ENCODE measurements around the gene LCN2. TPM values are rescaled to one million over a fixed set of nuclear protein-coding genes. Genes with fewer than 3 reads are reported as not detected.

Gene LCN2
- total RNA-seq, 1 donor from 2014 or later = 233 TPM

GRCh38 chr9:128102196-128102595, 47.1 kb upstream of the LCN2 start:
- no peak for DNase-seq (ENCODE audit: low read depth)
- Histone ChIP-seq H3K27me3 (ENCODE audit: control insufficient read depth, insufficient read depth, low read length) (no peaks in the 10 kb centered on the region), H3K4me3 (ENCODE audit: low read depth, low read length) (no peak overlapping the region), H3K36me3 (ENCODE audit: control insufficient read depth, insufficient read depth, low read length) (peaks cover 11% of the 10 kb centered on the region)
- TF ChIP-seq CTCF (IDR thresholded peaks at IDR 0.05; ENCODE audit: insufficient read depth, low read length, poor library complexity, severe bottlenecking) = no peak

DNA sequence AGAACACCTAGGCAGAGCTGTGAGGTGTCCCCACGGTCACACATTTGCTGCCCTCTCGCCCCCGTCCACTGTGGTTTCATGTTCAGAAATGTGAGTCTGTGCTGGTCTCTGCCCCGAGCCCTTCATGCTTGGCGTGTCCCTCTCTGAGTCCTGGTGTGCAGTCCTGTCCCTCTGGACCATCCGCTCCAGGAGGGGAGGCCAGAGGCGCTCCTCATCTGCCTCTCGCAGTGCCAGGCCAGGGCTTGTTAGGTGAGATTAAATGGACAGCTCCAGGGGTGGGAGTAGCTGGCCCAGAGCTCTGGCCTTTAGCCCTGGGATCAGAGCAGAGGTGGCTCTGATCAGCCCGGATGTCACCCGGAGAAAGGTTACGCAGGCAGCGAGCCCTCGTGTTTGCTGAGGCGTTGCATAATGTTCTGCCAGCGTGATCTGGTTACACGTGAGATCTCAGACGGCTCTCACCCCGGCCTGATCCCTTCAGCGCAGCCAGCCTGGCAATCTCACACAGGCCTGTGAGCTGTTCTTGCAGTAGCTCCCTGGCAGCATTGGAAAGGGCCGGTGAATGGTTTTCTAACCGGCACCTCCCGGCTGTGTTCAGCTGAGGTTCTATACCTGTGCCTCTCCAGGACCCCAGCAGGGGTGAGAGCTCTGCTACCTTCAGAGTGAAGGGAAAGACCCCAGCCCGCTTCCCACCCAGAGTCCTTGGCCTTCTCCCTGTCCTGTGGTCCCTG, 46.2 kb upstream of the LCN2 start:
- no peak for TF ChIP-seq CTCF (IDR thresholded peaks at IDR 0.05; ENCODE audit: insufficient read depth, low read length, poor library complexity, severe bottlenecking)
- peaks cover 13% of the 10 kb centered on the region for H3K36me3 ChIP-seq (ENCODE audit: control insufficient read depth, insufficient read depth, low read length)
- H3K4me3 ChIP-seq (ENCODE audit: low read depth, low read length) = no peak overlapping the region
- DNase-seq (ENCODE audit: low read depth) = no peak
- H3K27me3 ChIP-seq (ENCODE audit: control insufficient read depth, insufficient read depth, low read length) = no peaks in the 10 kb centered on the region

- H3K27me3 ChIP-seq (ENCODE audit: control insufficient read depth, insufficient read depth, low read length) = no peaks in the 10 kb centered on the region
- H3K4me3 ChIP-seq (ENCODE audit: low read depth, low read length) = no peak overlapping the region
- peak; percentile 61 for TF ChIP-seq CTCF (IDR thresholded peaks at IDR 0.05; ENCODE audit: insufficient read depth, low read length, poor library complexity, severe bottlenecking)
- no peak for DNase-seq (ENCODE audit: low read depth)
- peaks cover 13% of the 10 kb centered on the region for H3K36me3 ChIP-seq (ENCODE audit: control insufficient read depth, insufficient read depth, low read length)
Measured at GRCh38 chr9:128103589-128103962, 45.7 kb upstream of the LCN2 start.

DNA sequence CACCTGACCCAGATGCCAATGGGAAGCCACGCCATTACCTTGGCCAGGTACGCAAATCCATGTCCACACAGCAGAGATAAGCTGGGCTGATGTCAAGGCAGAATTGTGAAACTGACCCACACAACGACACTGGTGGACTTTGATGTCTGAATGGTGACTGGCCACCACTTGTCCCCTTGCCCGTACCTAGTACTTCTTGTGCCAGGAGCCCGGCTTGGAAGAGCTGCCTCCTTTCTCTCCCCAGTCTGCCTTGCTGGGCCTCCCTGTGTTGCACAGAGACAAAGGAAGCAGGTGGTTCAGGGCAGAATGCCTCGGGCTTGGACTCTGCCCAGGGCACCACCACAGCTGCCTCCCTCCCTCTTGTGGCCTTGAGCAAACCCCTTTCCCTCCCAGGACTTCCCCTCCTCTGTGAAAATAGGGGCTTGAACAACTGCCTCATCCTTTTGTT, 45.1 kb upstream of the LCN2 start:
- peaks cover 13% of the 10 kb centered on the region for H3K36me3 ChIP-seq (ENCODE audit: control insufficient read depth, insufficient read depth, low read length)
- no peak for TF ChIP-seq CTCF (IDR thresholded peaks at IDR 0.05; ENCODE audit: insufficient read depth, low read length, poor library complexity, severe bottlenecking)
- no peak for DNase-seq (ENCODE audit: low read depth)
- H3K27me3 ChIP-seq (ENCODE audit: control insufficient read depth, insufficient read depth, low read length) = no peaks in the 10 kb centered on the region
- no peak overlapping the region for H3K4me3 ChIP-seq (ENCODE audit: low read depth, low read length)

GRCh38 chr9:128105538-128106175, 43.6 kb upstream of the LCN2 start:
- TF ChIP-seq CTCF (IDR thresholded peaks at IDR 0.05; ENCODE audit: insufficient read depth, low read length, poor library complexity, severe bottlenecking) = no peak
- no peak for DNase-seq (ENCODE audit: low read depth)
- Histone ChIP-seq H3K4me3 (ENCODE audit: low read depth, low read length) (no peak overlapping the region), H3K27me3 (ENCODE audit: control insufficient read depth, insufficient read depth, low read length) (no peaks in the 10 kb centered on the region), H3K36me3 (ENCODE audit: control insufficient read depth, insufficient read depth, low read length) (peaks cover 12% of the 10 kb centered on the region)

All from kidney epithelial cell (primary cell).